ENCODE measurements around the gene BHMT. TPM values are rescaled to one million over a fixed set of nuclear protein-coding genes. Genes with fewer than 3 reads are reported as not detected.

The BHMT gene
- total RNA-seq = 0.46 TPM

GRCh38 chr5:79111387-79111959, at the start of gene BHMT:
BHMT (plus strand) TSS chr5:79111809; CDS start chr5:79111886, 77 bp downstream.

GRCh38 chr5:79069488-79070349, 41.9 kb upstream of the BHMT start, which contains the start of the genes BHMT2 and DMGDH:
BHMT2 (plus strand) TSS chr5:79069767; CDS start chr5:79069783, 16 bp downstream.
DMGDH (minus strand) TSS chr5:79069674; CDS start chr5:79069620, 54 bp downstream.

Small RNA genes lying within 50 kb of the gene (small RNA-seq; reads per million reads assigned to genes)
- gene RNY3P1 = 0.18 reads per million

Other genes with a start within 250 kb of the BHMT start
- gene ARSB, start 126.5 kb upstream of the BHMT start, total RNA-seq = 21.7 TPM
- gene DMGDH, start 42.1 kb upstream of the BHMT start, total RNA-seq = 3.7 TPM
- gene BHMT2, start 42.0 kb upstream of the BHMT start, total RNA-seq = 1.2 TPM
- gene JMY, start 124.3 kb downstream of the BHMT start, total RNA-seq = 29.8 TPM